ENCODE results near the gene SUMO2.

GRCh38 chr17:75228847-75229246 is 46.1 kb upstream of the SUMO2 start:
- TF ChIP-seq FOXP2 (optimal IDR thresholded peaks at IDR 0.05; ENCODE audit: control extremely low read depth, extremely low read length, insufficient read depth) = no peak
- TF ChIP-seq POLR2AphosphoS5 (IDR thresholded peaks at IDR 0.05; ENCODE audit: borderline replicate concordance, low read depth, low read length) = no peak
- no peak for TF ChIP-seq EZH2 (IDR thresholded peaks at IDR 0.05)

All from SK-N-MC (cell line).